HCT116 (cell line): ENCODE results near the gene BAIAP2. TPM values are rescaled to one million over a fixed set of nuclear protein-coding genes. Genes with fewer than 3 reads are reported as not detected.

Source experiments
- ATAC-seq: fragments of 200-7000 bp; cut with Tn5 transposase; 2 replicates; pipeline ENCODE4 v1.9.1; 2020; ENCODE audit warnings: mild to moderate bottlenecking, moderate library complexity
- BruUV-seq: library from RNA; stranded (reverse); fragments of 400-500 nt; replicated peaks from 2 replicates; lab custom pipeline; 2021; lab: Mats Ljungman, UMichigan
- CTCF ChIA-PET: fragments of 300-600 bp; sonication (Branson Sonifier 250); formaldehyde crosslinking; loops from one replicate; lab custom pipeline; 2021; ENCODE audit warnings: antibody characterized with exemption; lab: Charles Lee
- POLR2A ChIA-PET: fragments of 300-600, 350-600 bp; sonication (Branson Sonifier 250); formaldehyde crosslinking; loops from one replicate; lab custom pipeline; 2021; ENCODE audit warnings: antibody characterized with exemption; lab: Charles Lee
- RAD21 ChIA-PET, 2 experiments: fragments of 300-600 bp; sonication (Branson Sonifier 250); formaldehyde crosslinking; loops; one replicate each; lab custom pipeline; 2023; ENCODE audit warnings: low total read pairs in 2 of 2; ENCODE audit not compliant: uncharacterized antibody in 2 of 2, unreplicated experiment in 2 of 2, low non-redundant PET in 1 of 2; lab: Charles Lee
- DNase-seq: peaks from one replicate; pipeline ENCODE4 v3.0.0-alpha.2; 2010; ENCODE audit warnings: low read depth, low spot score
- H2AFZ ChIP-seq: fragments of 200-600 bp; shearing (Covaris generic), sonication (generic); 2 replicates; pipeline ENCODE4 v1.6.1; 2017; ENCODE audit warnings: low read depth, mixed run types, mixed read lengths, antibody characterized with exemption, low read length; ENCODE audit not compliant: poor library complexity, severe bottlenecking
- H3K27ac ChIP-seq: 2 replicates; pipeline ENCODE4 v1.5.1; 2012; ENCODE audit warnings: low read depth, low read length
- H3K27me3 ChIP-seq: fragments of 200-600 bp; sonication (generic); 2 replicates; pipeline ENCODE4 v1.6.1; 2016; ENCODE audit warnings: mixed run types, low read length, mixed read lengths; ENCODE audit not compliant: insufficient read depth
- H3K36me3 ChIP-seq, 2 experiments: fragments of 200-500 bp in 1 of 2; fragments of 200-600 bp in 1 of 2; sonication (Bioruptor generic) in 1 of 2; sonication (generic) in 1 of 2; 2 replicates each; pipeline versions ENCODE4 v1.5.1 to v1.6.1; 2014 to 2016; ENCODE audit warnings: low read length in 2 of 2, inconsistent platforms in 1 of 2, mixed read lengths in 1 of 2, mixed run types in 1 of 2; ENCODE audit not compliant: insufficient read depth in 2 of 2, control insufficient read depth in 1 of 2
- H3K4me1 ChIP-seq, 2 experiments: fragments of 200-600 bp in 1 of 2; sonication (generic) in 1 of 2; 2 replicates each; pipeline versions ENCODE4 v1.5.1 to v1.6.1; 2012 to 2017; ENCODE audit warnings: low read length in 2 of 2, inconsistent platforms in 1 of 2, mild to moderate bottlenecking in 1 of 2, mixed read lengths in 1 of 2, mixed run types in 1 of 2, moderate library complexity in 1 of 2; ENCODE audit not compliant: insufficient read depth in 2 of 2, control insufficient read depth in 1 of 2
- H3K4me2 ChIP-seq: fragments of 200-600 bp; sonication (generic); 2 replicates; pipeline ENCODE4 v1.6.1; 2017; ENCODE audit warnings: mixed run types, low read length, mixed read lengths
- H3K4me3 ChIP-seq, 2 experiments: fragments of 200-600 bp in 1 of 2; sonication (generic) in 1 of 2; replicated peaks in 1 of 2; 2 replicates each; pipeline ENCODE4 v1.5.1; 2011 to 2016; ENCODE audit warnings: low read length in 2 of 2, control low read depth in 1 of 2, low read depth in 1 of 2, mild to moderate bottlenecking in 1 of 2, mixed read lengths in 1 of 2, mixed run types in 1 of 2
- H3K79me2 ChIP-seq: fragments of 200-600 bp; sonication (generic); 2 replicates; pipeline ENCODE4 v1.6.1; 2017; ENCODE audit warnings: mild to moderate bottlenecking, mixed run types, low read length, moderate library complexity, mixed read lengths; ENCODE audit not compliant: insufficient read depth
- H3K9ac ChIP-seq: fragments of 200-600 bp; sonication (generic); 2 replicates; pipeline ENCODE4 v1.6.1; 2016; ENCODE audit warnings: low read length, mixed read lengths
- H3K9me2 ChIP-seq: fragments of 200-600 bp; sonication (generic), shearing (Covaris generic); 2 replicates; pipeline ENCODE4 v1.6.1; 2017; ENCODE audit warnings: mixed run types, mild to moderate bottlenecking, moderate library complexity; ENCODE audit not compliant: insufficient read depth
- H3K9me3 ChIP-seq, 2 experiments: fragments of 200-500 bp in 1 of 2; fragments of 200-600 bp in 1 of 2; sonication (Bioruptor generic) in 1 of 2; sonication (generic) in 1 of 2; 2 replicates each; pipeline ENCODE4 v1.6.1; 2014 to 2017; ENCODE audit warnings: low read length in 2 of 2, mixed read lengths in 2 of 2, inconsistent platforms in 1 of 2, low read depth in 1 of 2, mild to moderate bottlenecking in 1 of 2, mixed run types in 1 of 2, moderate library complexity in 1 of 2; ENCODE audit not compliant: control insufficient read depth in 1 of 2, insufficient read depth in 1 of 2
- H4K20me1 ChIP-seq: fragments of 200-600 bp; sonication (generic), shearing (Covaris generic); 2 replicates; pipeline ENCODE4 v1.6.1; 2017; ENCODE audit warnings: mixed run types, mild to moderate bottlenecking, moderate library complexity; ENCODE audit not compliant: insufficient read depth
- ATF3 ChIP-seq: IDR thresholded peaks from 2 replicates; pipeline ENCODE4 v1.6.1; 2012
- CEBPB ChIP-seq: IDR thresholded peaks from 2 replicates; pipeline ENCODE4 v1.6.1; 2012; ENCODE audit warnings: low read depth
- CTCF ChIP-seq, 3 experiments: fragments of 200-600 bp in 1 of 3; sonication (generic) in 1 of 3; IDR thresholded peaks in 2 of 3; conservative IDR thresholded peaks in 1 of 3; 2 replicates each; pipeline ENCODE4 v1.5.1; 2012 to 2017; ENCODE audit warnings: low read depth in 2 of 3, low read length in 2 of 3, antibody characterized with exemption in 1 of 3, borderline replicate concordance in 1 of 3, control low read depth in 1 of 3, mild to moderate bottlenecking in 1 of 3, mixed read lengths in 1 of 3, mixed run types in 1 of 3, moderate library complexity in 1 of 3; ENCODE audit not compliant: insufficient read depth in 1 of 3
- EGR1 ChIP-seq: IDR thresholded peaks from 2 replicates; pipeline ENCODE4 v1.6.1; 2012; ENCODE audit warnings: low read depth
- EZH2 ChIP-seq: fragments of 200-600 bp; sonication (generic); IDR thresholded peaks from 2 replicates; pipeline ENCODE4 v1.6.1; 2017; ENCODE audit warnings: antibody characterized with exemption, mixed run types
- EZH2phosphoT487 ChIP-seq: fragments of 200-600 bp; IDR thresholded peaks from 2 replicates; pipeline ENCODE4 v1.6.1; 2018; ENCODE audit warnings: antibody characterized with exemption, borderline replicate concordance
- FOSL1 ChIP-seq: IDR thresholded peaks from 2 replicates; pipeline ENCODE4 v1.6.1; 2012; ENCODE audit warnings: low read depth
- POLR2A ChIP-seq: IDR thresholded peaks from 2 replicates; pipeline ENCODE4 v1.7.0; 2011; ENCODE audit warnings: borderline replicate concordance; ENCODE audit not compliant: insufficient read depth, insufficient read length; ENCODE audit errors: extremely low read depth
- RAD21 ChIP-seq: IDR thresholded peaks from 2 replicates; pipeline ENCODE4 v1.6.1; 2012; ENCODE audit warnings: low read depth, mild to moderate bottlenecking
- REST ChIP-seq: IDR thresholded peaks from 2 replicates; pipeline ENCODE4 v1.6.1; 2012; ENCODE audit warnings: low read depth
- SIN3A ChIP-seq: IDR thresholded peaks from 2 replicates; pipeline ENCODE4 v1.6.1; 2012; ENCODE audit warnings: low read depth
- SRF ChIP-seq: IDR thresholded peaks from 2 replicates; pipeline ENCODE4 v1.6.1; 2012; ENCODE audit warnings: low read depth
- TCF7L2 ChIP-seq: IDR thresholded peaks from 2 replicates; pipeline ENCODE4 v1.7.0; 2011; ENCODE audit warnings: borderline replicate concordance, inconsistent platforms; ENCODE audit not compliant: insufficient read depth, insufficient read length; ENCODE audit errors: extremely low read depth
- YY1 ChIP-seq: IDR thresholded peaks from 2 replicates; pipeline ENCODE4 v1.6.1; 2011; ENCODE audit warnings: low read length, low read depth, moderate library complexity, mild to moderate bottlenecking; ENCODE audit not compliant: insufficient replicate concordance; ENCODE audit errors: extremely low read depth
- ZBTB33 ChIP-seq: IDR thresholded peaks from 2 replicates; pipeline ENCODE4 v1.6.1; 2011; ENCODE audit warnings: mild to moderate bottlenecking, low read length, moderate library complexity; ENCODE audit not compliant: insufficient replicate concordance; ENCODE audit errors: extremely low read depth
- ZFX ChIP-seq: fragments of 450-650 bp; IDR thresholded peaks from 2 replicates; pipeline ENCODE4 v1.6.1; 2017
- intact Hi-C: fragments of 100-400 bp; cut with micrococcal nuclease; formaldehyde crosslinking; loops from 2 replicates; pipeline ENCODE4 v1.10.0; 2022
- total RNA-seq: library from RNA; stranded (reverse); gene quantifications from one replicate; pipeline ENCODE4 v1.2.1, GENCODE V29; 2021; ENCODE audit not compliant: unreplicated experiment

BAIAP2 gene
- total RNA-seq, 1 experiment from 2014 or later = 105 TPM

- Histone ChIP-seq H3K9ac (no peak overlapping the region), H3K4me3 (no peak overlapping the region), H2AFZ (no peak overlapping the region)
- TF ChIP-seq SRF (no peak), CTCF (IDR thresholded peaks at IDR 0.05 in 2 of 3, conservative IDR thresholded peaks at IDR 0.05 in 1 of 3; ENCODE audit: borderline replicate concordance in 1 of 3, insufficient read depth in 1 of 3, low read depth in 2 of 3, low read length in 2 of 3) (no peak), ZBTB33 (no peak), TCF7L2 (no peak), SIN3A (no peak), EGR1 (no peak), FOSL1 (no peak), EZH2phosphoT487 (no peak), REST (no peak), EZH2 (no peak), ZFX (no peak), RAD21 (no peak), POLR2A (no peak), CEBPB (no peak), YY1 (no peak), ATF3 (no peak)
- TF ChIP-seq, all 23 proteins: peak for 0
- Histone ChIP-seq H3K4me1 (no peaks in the 10 kb centered on the region), H4K20me1 (no peaks in the 10 kb centered on the region), H3K9me3 (peaks cover 0 to 8% of the 10 kb centered on the region in 2 experiments; a peak in 2 of 4 replicates), H3K9me2 (no peaks in the 10 kb centered on the region), H3K79me2 (no peaks in the 10 kb centered on the region), H3K27ac (no peak overlapping the region), H3K4me2 (no peak overlapping the region), H3K36me3 (no peaks in the 10 kb centered on the region), H3K27me3 (no peaks in the 10 kb centered on the region)
- ChIA-PET RAD21 (no interaction called here), CTCF (no interaction called here), POLR2A (no interaction called here)
- no peak for ATAC-seq
- no TSS peak for BruUV-seq
- no peak for DNase-seq
- intact Hi-C loops = no loop called here
These were observed 18.4 kb upstream of the BAIAP2 start for GRCh38 chr17:81016575-81016974.
